Skeletal muscle tissue (tissue), 5 donors: ENCODE results near the gene MED22. TPM values are rescaled to one million over a fixed set of nuclear protein-coding genes. Genes with fewer than 3 reads are reported as not detected.
"Not testable (repeated sequence)": the region's sequence is repeated elsewhere in the genome, so short reads cannot be mapped to it uniquely, and the experiment has no call there.

Experiments used
- H3K27ac ChIP-seq: one replicate; pipeline ENCODE4 v1.7.0; 2013; ENCODE audit warnings: mild to moderate bottlenecking, low read depth, low read length, inconsistent platforms
- H3K27me3 ChIP-seq, 3 donors: one replicate each; pipeline ENCODE4 v1.7.0; 2013; ENCODE audit warnings: low read length in 3 of 3; ENCODE audit not compliant: control insufficient read depth in 3 of 3, insufficient read depth in 3 of 3
- H3K36me3 ChIP-seq, 3 donors: one replicate each; pipeline ENCODE4 v1.7.0; 2013; ENCODE audit warnings: low read length in 3 of 3; ENCODE audit not compliant: control insufficient read depth in 3 of 3, insufficient read depth in 3 of 3
- H3K4me1 ChIP-seq, 3 donors: one replicate each; pipeline ENCODE4 v1.7.0; 2013; ENCODE audit warnings: low read length in 3 of 3, mild to moderate bottlenecking in 3 of 3; ENCODE audit not compliant: control insufficient read depth in 3 of 3, insufficient read depth in 3 of 3
- H3K4me3 ChIP-seq, 3 donors: one replicate each; pipeline ENCODE4 v1.7.0; 2013; ENCODE audit warnings: low read length in 3 of 3
- H3K9ac ChIP-seq, 3 donors: one replicate each; pipeline ENCODE4 v1.7.0; 2013; ENCODE audit warnings: low read length in 3 of 3, mild to moderate bottlenecking in 3 of 3, moderate library complexity in 2 of 3, low read depth in 1 of 3
- H3K9me3 ChIP-seq, 3 donors: one replicate each; pipeline ENCODE4 v1.7.0; 2013; ENCODE audit warnings: low read length in 3 of 3; ENCODE audit not compliant: control insufficient read depth in 3 of 3
- small RNA-seq: library from RNA; depleted of rRNA; stranded (forward); fragments of <200 nt; gene quantifications from one replicate; pipeline ENCODE3, GENCODE V24; 2014
- total RNA-seq: library from RNA; depleted of rRNA; stranded (reverse); fragments of >200 nt; gene quantifications from one replicate; pipeline ENCODE4 v1.2.3, GENCODE V29; 2014
- donor health status: Osteomylitis.

The MED22 gene
- total RNA-seq, 1 donor from 2014 or later, result 13.0 TPM

DNA sequence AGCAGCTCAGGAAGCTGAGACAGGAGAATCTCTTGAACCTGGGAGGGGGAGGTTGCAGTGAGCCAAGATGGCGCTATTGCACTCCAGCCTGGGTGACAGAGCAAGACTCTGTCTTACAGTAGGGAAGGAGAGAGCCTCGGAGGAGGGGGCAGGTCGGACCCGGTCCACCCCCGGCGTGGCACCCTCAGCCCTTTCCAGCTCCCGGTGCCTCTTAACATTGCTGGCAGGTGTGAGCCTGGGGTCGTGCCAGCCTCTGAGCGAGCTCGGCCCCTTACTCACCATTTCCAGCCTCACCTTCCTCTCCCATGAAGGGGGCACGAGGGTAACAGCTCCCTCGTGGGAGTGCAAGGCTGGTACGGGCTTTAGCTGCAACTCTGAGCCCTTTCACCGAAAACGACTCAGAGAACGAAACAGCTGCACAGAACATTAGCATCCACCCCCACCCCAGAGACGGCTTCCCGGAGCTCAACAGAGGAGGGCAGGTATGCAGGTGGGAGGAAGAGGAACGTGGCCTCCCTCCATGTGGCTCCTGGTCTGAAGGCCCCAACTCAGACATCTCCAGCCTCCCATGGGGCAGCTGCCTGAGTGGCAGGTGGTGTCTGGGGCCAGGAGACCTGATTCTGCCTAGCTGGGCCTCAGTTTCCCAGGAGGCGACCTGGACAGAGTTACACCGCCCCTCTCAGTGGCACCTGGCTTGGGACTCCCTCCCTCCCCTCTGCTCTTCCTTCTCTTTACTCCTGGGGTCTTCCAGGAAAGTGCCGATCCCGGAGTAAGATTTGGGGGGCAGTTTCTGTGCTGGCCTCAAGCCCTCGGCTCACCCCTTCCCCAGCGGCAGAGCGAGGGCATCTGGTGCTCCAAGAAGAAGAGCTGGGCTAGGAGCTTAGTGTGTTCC, 44.4 kb downstream of the MED22 start:
- H3K27ac ChIP-seq, result no peak overlapping the region
- no peak overlapping the region for H3K9ac ChIP-seq
- no peaks in the 10 kb centered on the region for H3K9me3 ChIP-seq
- no peaks in the 10 kb centered on the region for H3K36me3 ChIP-seq
- peaks cover 0 to 2% (median 0%) of the 10 kb centered on the region in 3 donors for H3K4me1 ChIP-seq
- no peak overlapping the region for H3K4me3 ChIP-seq
- H3K27me3 ChIP-seq, result peaks cover 18 to 44% (median 41%) of the 10 kb centered on the region in 3 donors

DNA sequence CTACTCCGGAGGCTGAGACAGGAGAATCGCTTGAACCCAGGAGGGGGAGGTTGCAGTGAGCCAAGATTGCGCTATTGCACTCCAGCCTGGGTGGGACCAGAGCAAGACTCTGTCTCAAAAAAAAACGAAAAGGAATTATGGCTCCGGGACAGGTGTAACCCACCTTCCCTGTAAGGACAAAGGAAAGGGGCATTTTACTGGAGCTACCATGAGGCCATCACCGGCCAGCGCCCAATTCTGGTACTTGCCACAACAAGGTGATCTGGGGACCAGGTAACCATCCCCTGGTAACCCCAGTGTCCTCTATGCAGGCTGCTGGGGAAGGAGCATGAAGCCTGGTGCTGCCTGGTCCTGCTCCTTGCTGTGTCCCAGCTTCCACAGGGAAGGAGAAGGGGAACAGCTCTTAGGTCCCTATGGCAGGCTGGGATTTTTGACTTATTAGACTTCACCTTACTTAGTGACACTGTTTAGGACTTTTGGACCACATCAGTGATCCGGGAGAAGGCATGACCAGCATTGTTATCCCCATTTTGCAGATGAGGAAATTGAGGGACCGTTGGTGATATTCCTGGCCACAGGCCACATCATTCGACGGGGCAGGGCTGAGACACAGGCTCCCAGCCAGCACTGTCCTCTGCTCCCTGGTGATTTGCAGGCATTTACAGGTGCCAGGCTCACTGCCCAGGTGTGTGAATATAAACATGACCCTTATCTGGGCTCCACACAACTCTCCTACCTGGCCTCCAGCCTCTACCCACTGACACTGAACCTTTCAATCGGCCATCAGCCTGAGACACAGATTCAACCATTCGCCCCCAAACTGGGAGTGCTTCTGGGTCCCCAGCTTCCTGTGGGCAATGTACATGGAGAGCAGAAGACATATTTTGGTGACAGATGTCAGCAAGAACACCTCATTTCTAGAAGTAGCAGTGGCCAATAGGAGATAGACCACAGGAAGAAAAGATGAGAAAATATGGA, 46.4 kb downstream of the MED22 start:
- Histone ChIP-seq H3K27me3 (peaks cover 10 to 39% (median 32%) of the 10 kb centered on the region in 3 donors), H3K36me3 (no peaks in the 10 kb centered on the region), H3K9me3 (no peaks in the 10 kb centered on the region), H3K4me3 (no peak overlapping the region), H3K27ac (no peak overlapping the region), H3K4me1 (no peaks in the 10 kb centered on the region), H3K9ac (no peak overlapping the region)

GRCh38 chr9:133299996-133300395, 47.9 kb downstream of the MED22 start:
- not testable (repeated sequence) for H3K4me3 ChIP-seq, H3K36me3 ChIP-seq, H3K27ac ChIP-seq, H3K9ac ChIP-seq, H3K9me3 ChIP-seq, H3K4me1 ChIP-seq
- peaks cover 10 to 33% (median 26%) of the 10 kb centered on the region in 3 donors for H3K27me3 ChIP-seq

DNA sequence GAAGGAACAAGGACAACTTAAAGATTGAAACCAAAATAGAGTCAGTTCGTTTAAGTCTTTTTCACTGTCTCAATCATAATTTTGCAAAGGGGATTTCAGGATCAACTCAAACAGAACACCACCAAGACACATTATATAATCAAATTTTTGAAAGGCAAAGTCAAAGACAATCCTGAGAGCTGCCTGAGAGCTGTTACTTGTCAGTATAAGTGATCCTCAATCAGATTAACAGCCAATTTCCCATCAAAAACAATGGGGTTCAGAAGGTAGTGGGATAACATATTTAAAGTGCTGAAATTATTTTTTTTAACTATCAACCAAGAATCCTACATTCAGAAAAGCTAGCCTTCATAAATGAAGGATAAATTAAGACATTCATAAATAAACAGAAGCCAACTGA, 53.7 kb downstream of the MED22 start:
- no peaks in the 10 kb centered on the region for H3K4me1 ChIP-seq

GRCh38 chr9:133290751-133291302, 57.1 kb downstream of the MED22 start:
- Histone ChIP-seq H3K27ac (no peak overlapping the region), H3K36me3 (no peaks in the 10 kb centered on the region), H3K9ac (no peak overlapping the region), H3K4me3 (no peak overlapping the region), H3K27me3 (peaks cover 0 to 6% (median 0%) of the 10 kb centered on the region in 3 donors), H3K4me1 (no peaks in the 10 kb centered on the region), H3K9me3 (peaks cover 0 to 2% (median 2%) of the 10 kb centered on the region in 3 donors)

More for the DNA sequence above, 53.7 kb downstream of the MED22 start:
- H3K9me3 ChIP-seq, result peaks cover 0 to 2% (median 0%) of the 10 kb centered on the region in 3 donors
- no peak overlapping the region for H3K9ac ChIP-seq
- H3K36me3 ChIP-seq, result no peaks in the 10 kb centered on the region
- H3K27me3 ChIP-seq, result peaks cover 0 to 6% (median 3%) of the 10 kb centered on the region in 3 donors
- H3K4me3 ChIP-seq, result no peak overlapping the region
- H3K27ac ChIP-seq, result no peak overlapping the region

Small RNAs within 50 kb of the gene (small RNA-seq; reads per million reads assigned to genes)
- gene RF00019, result not detected
- gene SNORD24, result not detected
- gene SNORD36A, result not detected
- gene SNORD36B, result not detected
- gene SNORD36C, result not detected

Other genes starting within 250 kb of the MED22 start
- 26.1 TPM for gene RALGDS, start 226.9 kb downstream of the MED22 start, total RNA-seq
- gene GBGT1, start 184.2 kb downstream of the MED22 start, total RNA-seq, result 2.6 TPM
- gene OBP2B, start 138.9 kb downstream of the MED22 start, total RNA-seq, result not detected
- under 0.01 TPM for gene ABO, start 72.9 kb downstream of the MED22 start, total RNA-seq
- gene SURF6, start 11.9 kb downstream of the MED22 start, total RNA-seq, result 7.8 TPM
- 2,342 TPM for gene RPL7A, start 87 bp upstream of the MED22 start, total RNA-seq
- gene SURF1, start 8.4 kb upstream of the MED22 start, total RNA-seq, result 24.5 TPM
- 12.5 TPM for gene SURF2, start 8.4 kb upstream of the MED22 start, total RNA-seq
- gene SURF4, start 27.9 kb upstream of the MED22 start, total RNA-seq, result 166 TPM
- gene STKLD1, start 28.2 kb upstream of the MED22 start, total RNA-seq, result 1.0 TPM
- 14.6 TPM for gene REXO4, start 69.9 kb upstream of the MED22 start, total RNA-seq
- 1.6 TPM for gene ADAMTS13, start 74.2 kb upstream of the MED22 start, total RNA-seq
- 4.7 TPM for gene CACFD1, start 111.8 kb upstream of the MED22 start, total RNA-seq
- gene SLC2A6, start 131.0 kb upstream of the MED22 start, total RNA-seq, result 0.52 TPM
- 8.9 TPM for gene MYMK, start 176.8 kb upstream of the MED22 start, total RNA-seq
- gene ADAMTSL2, start 186.6 kb upstream of the MED22 start, total RNA-seq, result 4.7 TPM